Muscle of leg (tissue), 11 donors: Measurements from ENCODE around the gene SSNA1. TPM values are rescaled to one million over a fixed set of nuclear protein-coding genes. Genes with fewer than 3 reads are reported as not detected.

ENCODE experiments used
- DNase-seq: peaks from one replicate; pipeline ENCODE4 v3.0.0; 2013
- H3K27ac ChIP-seq: one replicate; pipeline ENCODE4 v1.5.1; 2013; ENCODE audit warnings: mild to moderate bottlenecking, low read length, control low read depth
- H3K27me3 ChIP-seq: one replicate; pipeline ENCODE4 v1.6.1; 2013; ENCODE audit warnings: low read length; ENCODE audit not compliant: control insufficient read depth, insufficient read depth
- H3K36me3 ChIP-seq: one replicate; pipeline ENCODE4 v1.6.1; 2013; ENCODE audit warnings: low read length; ENCODE audit not compliant: control insufficient read depth, insufficient read depth
- H3K4me1 ChIP-seq: one replicate; pipeline ENCODE4 v1.6.1; 2013; ENCODE audit warnings: low read length; ENCODE audit not compliant: control insufficient read depth, insufficient read depth
- H3K4me3 ChIP-seq: one replicate; pipeline ENCODE4 v1.5.1; 2013; ENCODE audit warnings: low read length, control low read depth
- H3K9me3 ChIP-seq: replicated peaks from 2 replicates; pipeline ENCODE4 v1.6.1; 2013; ENCODE audit warnings: low read depth, low read length; ENCODE audit not compliant: control insufficient read depth
- WGBS: methylation state at CpG from one replicate; pipeline ENCODE4 v1.1.5; 2013; ENCODE audit warnings: missing lambda C conversion rate; ENCODE audit not compliant: insufficient coverage; 5-methylcytosine and 5-hydroxymethylcytosine counted together
- polyA plus RNA-seq, 8 donors: library from polyadenylated mRNA; unstranded; fragments of 120-200 nt; gene quantifications; one replicate each; pipeline versions ENCODE4 v1.2.1 to v1.2.3, GENCODE V29; 2013; ENCODE audit warnings: inconsistent platforms in 1 of 8, low replicate concordance in 1 of 8; ENCODE audit not compliant: insufficient read length in 8 of 8, insufficient read depth in 1 of 8
- total RNA-seq: library from RNA; stranded (reverse); fragments of 120-200 nt; gene quantifications from one replicate; pipeline ENCODE4 v1.2.4, GENCODE V29; 2013

SSNA1 gene
- total and polyA plus RNA-seq, 9 donors: 52.9 to 71.5 (median 67.7) TPM

- Histone ChIP-seq H3K9me3 (no peaks in the 10 kb centered on the region), H3K27ac (no peak overlapping the region), H3K27me3 (peaks cover 3% of the 10 kb centered on the region), H3K4me1 (peaks cover 28% of the 10 kb centered on the region), H3K4me3 (no peak overlapping the region), H3K36me3 (peaks cover 12% of the 10 kb centered on the region)
- DNase-seq: no peak
- WGBS: 85% methylated on average over 51 of the region's 52 CpGs
Observed at GRCh38 chr9:137220317-137221094, 32.0 kb downstream of the SSNA1 start.

GRCh38 chr9:137221095-137221505 lies 32.6 kb downstream of the SSNA1 start:
- H3K36me3 ChIP-seq: peaks cover 6% of the 10 kb centered on the region
- peaks cover 3% of the 10 kb centered on the region for H3K27me3 ChIP-seq
- H3K9me3 ChIP-seq: no peaks in the 10 kb centered on the region
- H3K27ac ChIP-seq: no peak overlapping the region
- peaks cover 28% of the 10 kb centered on the region for H3K4me1 ChIP-seq
- DNase-seq: no peak
- WGBS: 74% methylated on average over 3 of the region's 14 CpGs
- no peak overlapping the region for H3K4me3 ChIP-seq

GRCh38 chr9:137221506-137222111 lies 33.1 kb downstream of the SSNA1 start:
- H3K27me3 ChIP-seq: peaks cover 3% of the 10 kb centered on the region
- WGBS: 5% methylated on average over 61 of the region's 61 CpGs
- H3K4me3 ChIP-seq: peak overlapping the region; percentile 19
- H3K4me1 ChIP-seq: peaks cover 28% of the 10 kb centered on the region
- DNase-seq: no peak
- no peaks in the 10 kb centered on the region for H3K9me3 ChIP-seq
- no peak overlapping the region for H3K27ac ChIP-seq
- peaks cover 1% of the 10 kb centered on the region for H3K36me3 ChIP-seq

GRCh38 chr9:137222190-137223077 lies 34.0 kb downstream of the SSNA1 start, which contains the start of gene RNF208:
Gene RNF208, minus strand, starts transcription at chr9:137222240. Its CDS starts 1,028 bp downstream, at chr9:137221212.
- peak within 1 kb of the TSS; percentile 88 for H3K27ac ChIP-seq
- H3K4me3 ChIP-seq: peak within 1 kb of the TSS; percentile 89
- 3% methylated on average over 85 of the region's 88 CpGs for WGBS
- no peaks in the 10 kb centered on the region for H3K9me3 ChIP-seq
- peak; percentile 38 for DNase-seq
- H3K4me1 ChIP-seq: peaks cover 34% of the 10 kb centered on the region
- peaks cover 3% of the 10 kb centered on the region for H3K27me3 ChIP-seq
- no peaks in the 10 kb centered on the region for H3K36me3 ChIP-seq

GRCh38 chr9:137223078-137223970 lies 34.8 kb downstream of the SSNA1 start:
- Histone ChIP-seq H3K9me3 (no peaks in the 10 kb centered on the region), H3K4me1 (peaks cover 38% of the 10 kb centered on the region), H3K36me3 (no peaks in the 10 kb centered on the region), H3K27ac (peak overlapping the region; percentile 88), H3K27me3 (peaks cover 5% of the 10 kb centered on the region), H3K4me3 (peak overlapping the region; percentile 89)
- WGBS: 2% methylated on average over 63 of the region's 63 CpGs
- DNase-seq: peak; percentile 99

- no peak within 1 kb of the TSS for H3K27ac ChIP-seq
Observed at GRCh38 chr9:137224830-137225694, 36.6 kb downstream of the SSNA1 start, which contains the start of gene CYSRT1. Gene CYSRT1, plus strand, starts transcription at chr9:137225174. Its CDS starts 448 bp downstream, at chr9:137225622.

GRCh38 chr9:137225699-137226331 lies 37.3 kb downstream of the SSNA1 start:
- H3K27ac ChIP-seq: no peak overlapping the region
- peaks cover 14% of the 10 kb centered on the region for H3K27me3 ChIP-seq
- peaks cover 36% of the 10 kb centered on the region for H3K4me1 ChIP-seq
- no peaks in the 10 kb centered on the region for H3K9me3 ChIP-seq
- no peaks in the 10 kb centered on the region for H3K36me3 ChIP-seq
- DNase-seq: no peak
- no peak overlapping the region for H3K4me3 ChIP-seq
- WGBS: 81% methylated on average over 16 of the region's 21 CpGs

More at GRCh38 chr9:137224830-137225694, 36.6 kb downstream of the SSNA1 start, which contains the start of gene CYSRT1:
- Histone ChIP-seq H3K9me3 (no peaks in the 10 kb centered on the region), H3K36me3 (no peaks in the 10 kb centered on the region), H3K4me3 (peak within 1 kb of the TSS; percentile 89), H3K27me3 (peaks cover 12% of the 10 kb centered on the region), H3K4me1 (peaks cover 38% of the 10 kb centered on the region)
- WGBS: 52% methylated on average over 17 of the region's 23 CpGs
- no peak for DNase-seq

GRCh38 chr9:137226338-137227053 lies 38.0 kb downstream of the SSNA1 start:
- Histone ChIP-seq H3K27ac (no peak overlapping the region), H3K36me3 (no peaks in the 10 kb centered on the region), H3K9me3 (no peaks in the 10 kb centered on the region), H3K27me3 (peaks cover 14% of the 10 kb centered on the region), H3K4me3 (no peak overlapping the region), H3K4me1 (peaks cover 35% of the 10 kb centered on the region)
- DNase-seq: no peak
- WGBS: 78% methylated on average over 13 of the region's 18 CpGs
